ENCODE data around the gene CGB7.

The CGB7 gene

DNA sequence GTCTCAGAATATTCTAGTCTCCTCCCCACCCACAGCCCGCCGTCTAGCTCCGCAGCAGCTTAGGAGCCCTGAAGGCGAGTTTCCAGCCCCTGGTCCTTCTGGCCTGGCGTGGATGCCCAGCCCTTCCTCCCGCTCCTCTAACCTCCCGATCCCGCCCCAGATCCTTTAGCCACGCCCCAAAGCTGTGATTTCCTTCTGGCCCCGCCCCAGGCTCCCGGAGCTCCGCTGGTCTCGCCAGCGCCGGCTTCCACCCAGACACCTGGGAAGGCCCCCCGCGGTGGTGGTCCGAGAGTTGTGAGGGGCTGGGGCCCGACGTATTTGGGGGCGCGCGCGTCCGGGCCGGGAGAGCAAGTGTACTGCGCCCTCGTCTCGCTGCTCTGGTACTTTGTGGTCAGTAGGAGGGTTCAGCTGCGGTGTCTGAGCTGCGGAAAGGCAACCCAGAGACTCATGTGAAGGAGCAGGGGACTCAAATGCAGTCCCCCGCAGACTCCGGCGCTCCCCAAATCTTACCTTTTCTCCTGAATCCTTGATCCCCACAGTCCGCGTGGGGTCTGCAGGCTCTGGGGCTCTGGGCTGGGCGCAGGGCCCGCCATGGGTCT, at the start of gene CGB7:
CGB7 (minus strand) TSS at position 114 of the 599 bp plus-strand sequence. CDS start 2,374 bp downstream, outside the sequence.
- H3K36me3 ChIP-seq (ENCODE audit: insufficient read depth, low read length) = no peaks in the 10 kb centered on the region
- no peaks in the 10 kb centered on the region for H3K4me1 ChIP-seq (ENCODE audit: insufficient read depth, low read length)
- no peaks in the 10 kb centered on the region for H3K9me3 ChIP-seq (ENCODE audit: control insufficient read depth, insufficient read depth, low read length)
- peak within 1 kb of the TSS; percentile 78; the same call in 1 of the 2 replicates for H3K9ac ChIP-seq (ENCODE audit: low read depth, low read length)

DNA sequence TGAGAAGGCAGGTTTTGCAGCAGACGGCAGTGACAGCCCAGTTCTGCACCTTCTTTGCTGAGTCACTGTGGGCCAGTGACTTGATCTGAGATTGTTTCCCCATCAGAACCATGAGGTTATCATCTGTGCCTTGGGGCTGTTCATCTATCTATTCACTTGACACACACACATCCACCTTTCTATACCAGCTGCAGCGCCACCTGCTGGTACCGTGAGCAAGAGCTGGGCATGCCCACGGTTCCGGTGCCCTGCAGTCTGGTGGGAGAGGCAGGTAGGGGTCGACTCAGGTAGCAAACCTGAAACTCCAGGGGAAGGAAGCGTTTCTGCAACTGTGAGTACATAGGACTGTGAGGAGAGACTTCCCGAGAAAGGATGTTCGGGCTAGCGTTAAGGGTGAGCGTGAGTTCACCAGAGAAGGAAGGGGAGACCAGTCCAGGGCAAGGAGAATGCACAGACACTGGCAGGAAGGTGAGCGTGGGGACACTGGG, 49.1 kb upstream of the CGB7 start:
- no peaks in the 10 kb centered on the region for H3K9me3 ChIP-seq (ENCODE audit: control insufficient read depth, insufficient read depth, low read length)
- H3K4me1 ChIP-seq (ENCODE audit: insufficient read depth, low read length) = peaks cover 4% of the 10 kb centered on the region; the same call in 1 of the 2 replicates
- H3K36me3 ChIP-seq (ENCODE audit: insufficient read depth, low read length) = peaks cover 24% of the 10 kb centered on the region
- H3K9ac ChIP-seq (ENCODE audit: low read depth, low read length) = no peak overlapping the region

DNA sequence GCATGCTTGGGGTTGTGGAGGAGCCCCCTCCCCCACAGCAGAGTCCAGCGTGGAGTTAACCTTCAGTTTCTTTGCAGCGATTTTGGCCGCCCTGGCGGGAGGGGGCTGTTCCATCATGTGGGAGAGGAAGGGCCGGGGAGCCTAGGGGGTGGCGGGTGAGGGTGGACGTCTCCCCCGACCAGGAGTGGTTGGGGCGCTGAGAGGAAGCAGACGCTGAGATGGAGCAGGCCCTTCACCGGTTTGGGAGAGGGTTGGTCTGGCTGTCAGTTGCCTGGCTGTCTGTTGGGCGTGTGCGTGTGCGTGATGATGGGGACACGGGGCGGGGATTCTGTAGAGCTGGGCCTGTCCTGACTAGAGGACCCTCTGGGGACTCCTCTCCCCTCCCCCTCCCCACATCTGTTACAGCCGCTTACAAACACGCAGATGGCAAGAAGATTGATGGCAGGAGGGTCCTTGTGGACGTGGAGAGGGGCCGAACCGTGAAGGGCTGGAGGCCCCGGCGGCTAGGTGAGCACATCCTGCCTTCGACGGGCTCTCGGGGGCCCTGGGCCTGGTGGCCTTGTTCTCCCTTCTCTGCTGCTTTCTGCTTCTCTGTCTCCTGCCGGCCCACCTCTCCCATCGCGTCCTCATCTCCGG, 46.8 kb upstream of the CGB7 start:
- Histone ChIP-seq H3K4me1 (ENCODE audit: insufficient read depth, low read length) (peaks cover 6% of the 10 kb centered on the region; the same call in 1 of the 2 replicates), H3K9ac (ENCODE audit: low read depth, low read length) (no peak overlapping the region), H3K9me3 (ENCODE audit: control insufficient read depth, insufficient read depth, low read length) (no peaks in the 10 kb centered on the region), H3K36me3 (ENCODE audit: insufficient read depth, low read length) (peaks cover 39% of the 10 kb centered on the region)

DNA sequence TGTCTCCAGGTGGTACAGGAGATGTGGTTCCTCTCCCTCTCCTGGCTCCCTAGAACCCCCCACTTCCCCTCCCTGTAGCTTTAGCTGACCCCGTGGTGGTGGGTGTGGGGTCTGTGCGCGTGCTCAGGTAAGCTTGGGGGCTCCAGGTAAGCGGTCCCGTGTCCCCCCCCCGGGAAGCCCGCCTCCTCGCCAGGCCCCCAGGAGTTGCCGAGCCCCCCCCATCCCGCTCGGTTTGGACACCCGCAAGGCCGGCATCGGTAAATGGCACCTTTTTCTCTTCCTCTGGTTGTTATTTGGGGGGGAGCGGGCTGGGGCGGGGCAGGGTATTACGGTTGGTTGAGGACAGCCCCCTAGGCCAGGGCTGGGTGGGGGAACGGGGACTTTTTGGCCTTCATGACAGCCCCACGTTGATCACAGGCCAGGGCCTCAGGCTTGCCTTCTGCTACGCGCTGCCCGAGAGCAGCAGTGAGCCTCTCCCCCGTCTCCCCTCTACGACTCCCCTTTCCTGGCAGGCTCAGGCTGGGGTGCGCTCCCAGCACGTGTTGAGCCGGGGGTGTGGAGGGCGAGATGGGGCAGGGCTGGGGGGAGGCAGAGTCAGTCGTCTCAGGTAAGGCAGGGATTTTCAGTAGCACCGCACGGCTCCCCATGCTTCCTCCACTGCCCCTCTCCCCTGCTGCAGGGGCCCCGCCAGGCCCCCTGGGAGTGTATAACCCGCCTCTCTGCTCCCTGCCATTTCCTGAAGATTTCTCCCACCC, 46.0 kb upstream of the CGB7 start:
- Histone ChIP-seq H3K36me3 (ENCODE audit: insufficient read depth, low read length) (peaks cover 47% of the 10 kb centered on the region), H3K9me3 (ENCODE audit: control insufficient read depth, insufficient read depth, low read length) (no peaks in the 10 kb centered on the region), H3K9ac (ENCODE audit: low read depth, low read length) (no peak overlapping the region), H3K4me1 (ENCODE audit: insufficient read depth, low read length) (peaks cover 5% of the 10 kb centered on the region; the same call in 1 of the 2 replicates)

DNA sequence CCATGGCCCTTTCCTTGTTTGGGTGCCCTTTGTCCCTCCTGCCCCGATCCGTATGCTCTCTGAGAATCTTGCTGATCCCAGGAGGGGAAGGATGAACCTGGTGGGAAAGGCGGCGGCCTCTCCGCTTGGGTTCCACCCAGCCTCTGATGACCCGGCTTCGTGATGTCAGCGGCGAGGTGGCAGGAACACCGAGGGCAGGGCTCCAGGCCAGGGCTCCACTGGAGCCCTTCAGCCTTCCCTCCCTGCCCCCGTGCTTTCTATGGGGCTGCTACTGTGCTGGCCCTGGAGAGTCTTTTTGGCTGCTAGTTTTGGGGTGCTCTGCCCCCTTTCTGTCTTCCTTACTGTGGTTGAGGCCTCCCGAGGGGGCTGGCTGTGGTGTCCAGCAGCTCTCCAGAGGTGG, 44.8 kb upstream of the CGB7 start:
- no peaks in the 10 kb centered on the region for H3K9me3 ChIP-seq (ENCODE audit: control insufficient read depth, insufficient read depth, low read length)
- 0 out of 2 replicates have a peak, but pooled peaks cover 2% of the 10 kb centered on the region for H3K4me1 ChIP-seq (ENCODE audit: insufficient read depth, low read length)
- H3K9ac ChIP-seq (ENCODE audit: low read depth, low read length) = no peak overlapping the region
- peaks cover 43% of the 10 kb centered on the region for H3K36me3 ChIP-seq (ENCODE audit: insufficient read depth, low read length)

DNA sequence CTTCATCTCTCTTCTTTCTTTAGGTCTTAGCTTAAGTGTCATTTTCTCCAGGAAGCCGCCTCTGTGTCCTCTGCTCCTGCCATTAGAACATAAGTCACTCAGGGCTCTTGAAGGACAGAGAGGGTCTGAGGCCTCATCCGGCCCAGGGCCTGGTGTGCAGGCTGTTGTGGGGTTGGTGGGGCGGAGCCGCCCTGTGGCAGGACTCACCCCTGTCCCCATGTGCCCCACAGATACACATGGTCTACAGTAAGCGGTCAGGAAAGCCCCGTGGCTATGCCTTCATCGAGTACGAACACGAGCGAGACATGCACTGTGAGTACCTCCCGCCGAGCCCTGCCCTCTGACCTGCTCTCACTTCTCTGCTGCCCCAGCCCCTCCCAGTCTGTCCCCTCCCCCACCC, 43.6 kb upstream of the CGB7 start:
- Histone ChIP-seq H3K9me3 (ENCODE audit: control insufficient read depth, insufficient read depth, low read length) (no peaks in the 10 kb centered on the region), H3K36me3 (ENCODE audit: insufficient read depth, low read length) (peaks cover 38% of the 10 kb centered on the region), H3K9ac (ENCODE audit: low read depth, low read length) (no peak overlapping the region), H3K4me1 (ENCODE audit: insufficient read depth, low read length) (0 out of 2 replicates have a peak, but pooled peaks cover 2% of the 10 kb centered on the region)

DNA sequence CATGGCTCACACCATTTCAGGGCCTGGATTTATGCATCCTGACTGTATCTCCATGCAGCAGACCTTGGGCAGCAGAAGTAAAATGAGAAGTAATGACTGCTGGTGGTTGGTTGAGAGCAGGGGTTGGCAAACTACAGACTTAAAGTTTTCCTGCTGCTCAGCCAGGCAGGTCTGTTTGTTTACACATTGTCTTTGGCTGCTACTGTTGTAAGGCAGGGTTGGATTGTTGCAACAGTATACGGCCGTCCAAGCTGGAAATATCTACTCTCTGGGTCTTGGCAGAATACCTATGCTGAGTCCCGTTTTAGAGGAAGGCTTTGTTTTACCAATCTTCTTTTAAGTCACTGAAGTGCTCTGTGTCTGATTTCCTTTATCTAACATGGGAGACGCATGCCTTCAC, 41.2 kb upstream of the CGB7 start:
- H3K9me3 ChIP-seq (ENCODE audit: control insufficient read depth, insufficient read depth, low read length) = no peaks in the 10 kb centered on the region
- 0 out of 2 replicates have a peak, but pooled peaks cover 2% of the 10 kb centered on the region for H3K4me1 ChIP-seq (ENCODE audit: insufficient read depth, low read length)
- no peak overlapping the region for H3K9ac ChIP-seq (ENCODE audit: low read depth, low read length)
- H3K36me3 ChIP-seq (ENCODE audit: insufficient read depth, low read length) = peaks cover 47% of the 10 kb centered on the region

DNA sequence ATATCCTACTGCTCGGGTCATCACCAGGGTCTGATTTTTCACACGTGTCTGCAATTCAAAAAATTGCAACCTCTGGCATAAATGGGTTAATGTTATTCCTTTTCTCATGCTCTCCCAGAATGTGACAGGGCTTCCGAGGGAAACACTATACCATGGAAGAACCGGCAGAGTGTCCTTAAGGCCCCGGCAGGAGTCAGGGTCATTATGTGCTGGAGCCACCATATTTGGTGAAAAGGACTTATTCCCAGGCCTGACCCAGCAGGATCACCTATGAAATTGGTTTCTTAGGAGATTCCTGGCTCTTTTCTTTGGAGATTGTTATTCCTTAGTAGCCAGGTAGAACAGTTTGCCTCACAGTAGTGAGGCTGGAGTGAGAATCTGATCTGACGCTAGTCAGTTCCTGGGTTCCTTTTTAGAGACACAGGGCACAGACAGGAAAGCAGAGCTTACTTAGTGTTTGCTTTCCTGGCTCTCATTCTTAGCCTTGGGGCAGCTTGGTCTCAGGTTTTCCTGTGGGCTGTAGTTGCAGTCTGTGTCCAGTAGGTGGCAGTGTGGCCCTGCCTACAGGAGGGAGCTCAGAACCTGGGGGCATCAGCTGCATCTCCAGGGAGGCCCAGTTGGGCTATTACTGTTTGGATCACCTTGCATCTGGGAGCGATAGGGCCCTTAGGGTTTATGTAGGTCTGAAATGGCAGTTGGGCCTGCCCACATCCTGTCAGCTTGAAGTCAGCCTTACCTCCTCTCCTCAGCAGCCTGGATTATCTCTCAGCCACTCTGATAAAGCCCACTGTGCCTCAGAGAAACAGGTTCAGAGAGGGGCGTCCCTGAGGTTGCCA, 40.1 kb upstream of the CGB7 start:
- Histone ChIP-seq H3K9ac (ENCODE audit: low read depth, low read length) (no peak overlapping the region), H3K4me1 (ENCODE audit: insufficient read depth, low read length) (0 out of 2 replicates have a peak, but pooled peaks cover 2% of the 10 kb centered on the region), H3K36me3 (ENCODE audit: insufficient read depth, low read length) (peaks cover 42% of the 10 kb centered on the region), H3K9me3 (ENCODE audit: control insufficient read depth, insufficient read depth, low read length) (no peaks in the 10 kb centered on the region)

DNA sequence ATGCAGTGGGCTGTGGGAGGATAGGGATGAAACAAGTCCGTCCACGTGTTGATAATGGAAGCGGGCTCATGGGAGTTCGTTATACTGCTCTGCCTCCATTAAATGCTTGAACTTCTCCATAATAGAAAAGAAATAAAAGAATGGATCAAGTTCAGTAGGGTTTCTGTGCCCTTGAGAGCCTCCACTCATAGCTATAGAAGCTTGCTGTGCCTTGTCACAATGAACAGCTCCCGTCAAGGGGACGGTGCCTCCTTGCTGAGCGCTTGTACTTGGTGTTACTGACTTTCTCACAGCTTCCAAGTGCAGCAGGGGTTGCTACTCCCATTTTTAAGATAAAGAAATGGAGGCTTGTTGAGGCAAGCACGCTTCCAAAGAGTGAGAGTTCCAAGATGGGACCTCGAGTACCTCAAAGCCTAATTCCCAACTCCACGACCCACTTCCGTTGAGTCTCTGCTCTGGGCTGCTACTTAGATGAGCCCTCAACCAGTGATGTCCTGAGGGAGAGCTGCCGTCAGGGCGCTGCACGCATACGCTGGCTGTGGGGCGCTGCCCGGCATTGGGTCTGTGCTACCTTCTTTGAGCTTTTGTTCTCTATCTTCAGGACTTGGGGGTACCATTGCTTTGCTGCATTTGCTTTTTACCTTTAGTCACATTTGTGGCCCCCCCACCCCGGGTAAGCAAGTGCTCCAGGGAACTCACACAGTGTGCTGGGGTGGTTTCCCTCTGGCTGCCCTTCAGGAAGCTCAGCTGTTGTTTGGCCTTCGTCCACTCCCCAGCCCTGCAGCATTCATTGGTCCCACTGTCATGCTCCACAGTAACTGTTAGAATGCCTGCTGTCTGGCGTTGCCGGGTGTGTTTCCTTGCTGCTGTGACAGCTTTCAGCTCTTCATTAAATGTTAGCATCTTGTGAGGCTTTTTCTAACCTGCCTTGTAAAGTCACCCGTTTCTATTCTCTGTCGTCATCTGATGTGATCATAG, 37.2 kb upstream of the CGB7 start:
- no peaks in the 10 kb centered on the region for H3K4me1 ChIP-seq (ENCODE audit: insufficient read depth, low read length)
- H3K9me3 ChIP-seq (ENCODE audit: control insufficient read depth, insufficient read depth, low read length) = no peaks in the 10 kb centered on the region
- H3K9ac ChIP-seq (ENCODE audit: low read depth, low read length) = no peak overlapping the region
- H3K36me3 ChIP-seq (ENCODE audit: insufficient read depth, low read length) = peaks cover 41% of the 10 kb centered on the region

DNA sequence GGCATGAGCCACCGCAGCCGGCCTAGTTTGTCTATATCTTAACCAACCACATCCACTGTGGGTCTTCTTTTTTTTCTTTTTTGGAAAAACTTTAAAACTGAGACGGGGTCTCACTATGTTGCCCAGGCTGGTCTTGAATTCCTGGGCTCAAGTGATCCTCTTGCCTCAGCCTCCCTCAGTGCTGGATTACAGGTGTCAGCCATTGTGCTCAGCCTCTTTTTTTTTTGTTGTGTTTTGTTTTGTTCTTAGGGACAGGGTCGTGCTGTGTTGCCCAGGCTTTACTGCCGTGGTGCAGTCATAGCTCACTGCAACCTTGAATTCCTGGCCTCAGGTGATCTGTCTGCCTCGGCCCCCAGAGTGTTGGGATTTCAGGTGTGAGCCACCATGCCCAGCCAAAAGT, 35.1 kb upstream of the CGB7 start:
- Histone ChIP-seq H3K9ac (ENCODE audit: low read depth, low read length) (no peak overlapping the region), H3K4me1 (ENCODE audit: insufficient read depth, low read length) (no peaks in the 10 kb centered on the region), H3K36me3 (ENCODE audit: insufficient read depth, low read length) (peaks cover 29% of the 10 kb centered on the region), H3K9me3 (ENCODE audit: control insufficient read depth, insufficient read depth, low read length) (no peaks in the 10 kb centered on the region)

DNA sequence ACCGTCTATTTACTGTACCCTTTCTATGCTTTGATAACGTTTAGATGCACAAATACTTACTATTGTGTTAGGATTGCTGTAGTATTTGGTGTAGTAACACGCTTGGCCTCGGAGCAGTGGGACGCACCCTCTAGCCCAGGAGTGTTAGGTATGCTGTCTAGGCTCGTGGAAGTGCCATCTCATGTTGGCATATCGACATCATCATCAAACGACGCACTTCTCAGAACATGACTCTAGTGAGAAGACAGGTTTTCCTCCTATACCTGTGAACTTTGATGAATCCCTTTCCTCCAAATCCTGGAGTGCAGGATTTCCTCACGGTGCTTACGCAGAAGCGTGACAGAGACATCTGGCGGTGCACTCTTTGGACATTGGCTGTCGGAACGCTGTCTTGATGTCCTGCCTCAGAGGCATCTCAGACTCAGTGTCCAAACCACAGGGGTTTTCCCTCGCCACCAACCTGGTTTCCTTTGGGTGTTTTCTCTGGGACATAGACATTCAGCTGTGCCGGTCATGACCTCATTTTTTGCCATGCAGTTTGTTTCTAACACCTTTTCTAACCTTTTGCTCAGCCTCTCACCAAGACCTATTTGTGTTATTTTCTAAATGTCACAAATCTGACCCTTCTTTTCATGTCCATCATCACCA, 34.0 kb upstream of the CGB7 start:
- Histone ChIP-seq H3K9ac (ENCODE audit: low read depth, low read length) (no peak overlapping the region), H3K36me3 (ENCODE audit: insufficient read depth, low read length) (peaks cover 35% of the 10 kb centered on the region), H3K9me3 (ENCODE audit: control insufficient read depth, insufficient read depth, low read length) (no peaks in the 10 kb centered on the region), H3K4me1 (ENCODE audit: insufficient read depth, low read length) (no peaks in the 10 kb centered on the region)

DNA sequence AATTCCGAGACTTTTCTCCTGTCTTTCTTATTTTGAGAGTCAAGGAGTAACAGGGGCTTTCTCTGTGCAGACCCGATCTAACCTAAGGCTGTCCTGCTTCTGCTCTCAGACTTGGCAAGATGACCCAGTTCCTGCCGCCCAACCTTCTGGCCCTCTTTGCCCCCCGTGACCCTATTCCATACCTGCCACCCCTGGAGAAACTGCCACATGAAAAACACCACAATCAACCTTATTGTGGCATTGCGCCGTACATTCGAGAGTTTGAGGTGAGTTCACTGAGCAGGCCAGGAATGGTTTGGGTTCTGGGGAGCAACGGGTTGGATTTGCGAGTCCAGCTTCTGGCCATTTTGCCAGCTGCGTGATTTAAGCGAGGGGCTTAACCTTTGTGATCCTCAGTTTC, 28.7 kb upstream of the CGB7 start:
- H3K4me1 ChIP-seq (ENCODE audit: insufficient read depth, low read length) = no peaks in the 10 kb centered on the region; the same call in 1 of the 2 replicates
- no peaks in the 10 kb centered on the region for H3K9me3 ChIP-seq (ENCODE audit: control insufficient read depth, insufficient read depth, low read length)
- H3K36me3 ChIP-seq (ENCODE audit: insufficient read depth, low read length) = peaks cover 18% of the 10 kb centered on the region
- peak overlapping the region; percentile 80 for H3K9ac ChIP-seq (ENCODE audit: low read depth, low read length)

DNA sequence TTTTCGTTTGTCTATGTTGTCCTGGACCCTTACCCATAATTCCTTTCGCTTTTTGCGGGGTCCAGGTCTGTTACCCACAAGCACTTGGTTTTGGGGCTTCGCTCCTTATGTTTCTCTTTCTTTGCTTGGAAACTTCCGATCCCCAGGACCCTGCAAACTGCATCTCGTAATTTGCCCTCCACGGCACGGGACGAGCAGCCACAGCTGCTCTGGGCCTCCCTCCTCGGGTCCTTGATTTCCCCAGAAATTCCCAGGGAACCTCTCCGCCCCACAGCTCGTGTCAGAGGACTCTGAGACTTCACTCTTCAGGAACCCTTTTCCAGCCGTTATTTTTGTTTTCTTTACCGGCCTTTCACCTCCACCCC, 28.3 kb upstream of the CGB7 start:
- H3K36me3 ChIP-seq (ENCODE audit: insufficient read depth, low read length) = peaks cover 18% of the 10 kb centered on the region
- H3K9ac ChIP-seq (ENCODE audit: low read depth, low read length) = peak overlapping the region; percentile 80
- H3K9me3 ChIP-seq (ENCODE audit: control insufficient read depth, insufficient read depth, low read length) = no peaks in the 10 kb centered on the region
- H3K4me1 ChIP-seq (ENCODE audit: insufficient read depth, low read length) = no peaks in the 10 kb centered on the region; the same call in 1 of the 2 replicates

Data from ES-I3 (cell line).